Mesenchymal stem cell (in vitro differentiated cells and primary cell): ENCODE measurements around the gene TPM4.

ENCODE experiments used
- DNase-seq: peaks from one replicate; pipeline ENCODE4 v3.0.0-alpha.2; 2013
- H2AFZ ChIP-seq: one replicate; pipeline ENCODE4 v1.6.1; 2013; ENCODE audit warnings: low read depth, mild to moderate bottlenecking, control low read depth, inconsistent platforms, low read length, moderate library complexity
- H2AK5ac ChIP-seq: 2 replicates; pipeline ENCODE4 v1.6.1; 2013; ENCODE audit warnings: low read length, moderate library complexity, mild to moderate bottlenecking, inconsistent platforms; ENCODE audit not compliant: severe bottlenecking
- H2BK120ac ChIP-seq: one replicate; pipeline ENCODE4 v1.6.1; 2013; ENCODE audit warnings: low read depth, mild to moderate bottlenecking, inconsistent platforms, low read length, moderate library complexity
- H2BK12ac ChIP-seq, 2 experiments: one replicate each; pipeline ENCODE4 v1.6.1; 2013; ENCODE audit warnings: inconsistent platforms in 2 of 2, low read length in 2 of 2, mild to moderate bottlenecking in 2 of 2, moderate library complexity in 2 of 2, control low read depth in 1 of 2
- H2BK15ac ChIP-seq: one replicate; pipeline ENCODE4 v1.6.1; 2013; ENCODE audit warnings: mild to moderate bottlenecking, low read depth, inconsistent platforms; ENCODE audit not compliant: poor library complexity, severe bottlenecking
- H2BK5ac ChIP-seq: 2 replicates; pipeline ENCODE4 v1.6.1; 2013; ENCODE audit warnings: low read depth, mild to moderate bottlenecking, low read length, control low read depth, inconsistent platforms; ENCODE audit not compliant: poor library complexity, severe bottlenecking
- H3K14ac ChIP-seq, 2 experiments: one replicate each; pipeline ENCODE4 v1.6.1; 2013; ENCODE audit warnings: inconsistent platforms in 2 of 2, low read length in 2 of 2, control low read depth in 1 of 2, mild to moderate bottlenecking in 1 of 2, moderate library complexity in 1 of 2
- H3K18ac ChIP-seq, 2 experiments: one replicate each; pipeline ENCODE4 v1.6.1; 2013; ENCODE audit warnings: inconsistent platforms in 2 of 2, low read length in 2 of 2, control low read depth in 1 of 2, low read depth in 1 of 2, mild to moderate bottlenecking in 1 of 2
- H3K23ac ChIP-seq, 2 experiments: one replicate each; pipeline ENCODE4 v1.6.1; 2013; ENCODE audit warnings: inconsistent platforms in 2 of 2, low read length in 2 of 2, mild to moderate bottlenecking in 2 of 2, moderate library complexity in 2 of 2, control low read depth in 1 of 2
- H3K27ac ChIP-seq: 2 replicates; pipeline ENCODE4 v1.5.1; 2013; ENCODE audit warnings: mild to moderate bottlenecking, moderate library complexity, low read length, control low read depth, inconsistent platforms; ENCODE audit not compliant: poor library complexity, severe bottlenecking
- H3K27me3 ChIP-seq, 2 experiments: 2 replicates each; pipeline versions ENCODE4 v1.6.1 to v1.7.0; 2013; ENCODE audit warnings: low read length in 2 of 2, mild to moderate bottlenecking in 2 of 2, moderate library complexity in 2 of 2, control low read depth in 1 of 2, inconsistent platforms in 1 of 2; ENCODE audit not compliant: control insufficient read depth in 1 of 2, insufficient read depth in 1 of 2
- H3K36me3 ChIP-seq, 2 experiments: 2 replicates each; pipeline versions ENCODE4 v1.6.1 to v1.7.0; 2013; ENCODE audit warnings: low read length in 2 of 2, control low read depth in 1 of 2, inconsistent platforms in 1 of 2, low read depth in 1 of 2, mild to moderate bottlenecking in 1 of 2; ENCODE audit not compliant: insufficient read depth in 2 of 2, control insufficient read depth in 1 of 2
- H3K4ac ChIP-seq, 2 experiments: one replicate each; pipeline ENCODE4 v1.6.1; 2013; ENCODE audit warnings: inconsistent platforms in 2 of 2, low read length in 2 of 2, mild to moderate bottlenecking in 2 of 2, moderate library complexity in 2 of 2, control low read depth in 1 of 2, low read depth in 1 of 2
- H3K4me1 ChIP-seq: 2 replicates; pipeline ENCODE4 v1.6.1; 2013; ENCODE audit warnings: low read depth, low read length, control low read depth; ENCODE audit not compliant: control insufficient read depth, insufficient read depth
- H3K4me2 ChIP-seq: 2 replicates; pipeline ENCODE4 v1.6.1; 2013; ENCODE audit warnings: low read length, mild to moderate bottlenecking, inconsistent platforms; ENCODE audit not compliant: poor library complexity, severe bottlenecking
- H3K4me3 ChIP-seq, 2 experiments: 2 replicates each; pipeline versions ENCODE4 v1.5.1 to v1.7.0; 2013; ENCODE audit warnings: low read length in 2 of 2, mild to moderate bottlenecking in 2 of 2, control low read depth in 1 of 2, low read depth in 1 of 2; ENCODE audit not compliant: insufficient read depth in 1 of 2
- H3K79me1 ChIP-seq: replicated peaks from 2 replicates; pipeline ENCODE4 v1.6.1; 2013; ENCODE audit warnings: mild to moderate bottlenecking, control low read depth, low read length, inconsistent platforms; ENCODE audit not compliant: poor library complexity, severe bottlenecking
- H3K9ac ChIP-seq: 2 replicates; pipeline ENCODE4 v1.7.0; 2013; ENCODE audit warnings: mild to moderate bottlenecking, low read length, moderate library complexity
- H3K9me3 ChIP-seq: 2 replicates; pipeline ENCODE4 v1.7.0; 2013; ENCODE audit warnings: mild to moderate bottlenecking, low read length; ENCODE audit not compliant: control insufficient read depth
- H4K8ac ChIP-seq: one replicate; pipeline ENCODE4 v1.6.1; 2013; ENCODE audit warnings: inconsistent platforms, mild to moderate bottlenecking, low read length, moderate library complexity
- H4K91ac ChIP-seq: one replicate; pipeline ENCODE4 v1.6.1; 2013; ENCODE audit warnings: mild to moderate bottlenecking, low read length, inconsistent platforms
- WGBS: methylation state at CpG from one replicate; pipeline ENCODE4 v1.1.7; 2013; ENCODE audit warnings: mixed read lengths; 5-methylcytosine and 5-hydroxymethylcytosine counted together

Gene TPM4

DNA sequence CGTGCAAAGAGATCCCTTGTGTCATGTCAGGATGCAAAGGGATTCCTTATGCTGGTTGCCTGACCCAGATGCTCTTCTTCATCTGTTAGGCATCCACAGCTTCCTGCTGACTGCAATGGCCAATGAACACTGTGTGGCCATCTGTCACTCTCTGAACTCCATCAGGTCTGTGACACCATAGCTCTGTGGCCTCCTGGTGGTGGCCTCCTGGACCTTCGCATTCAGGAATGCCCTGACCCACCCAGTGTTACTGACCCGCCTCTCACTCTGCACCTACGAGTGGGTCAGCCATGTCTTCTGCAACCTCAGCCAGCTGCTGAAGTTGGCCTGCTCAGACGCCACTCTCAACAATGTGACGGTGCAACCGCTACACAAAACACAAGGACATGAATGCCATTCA, 23.9 kb upstream of the TPM4 start:
- Histone ChIP-seq H3K79me1 (no peaks in the 10 kb centered on the region), H3K4ac (no peak overlapping the region), H2BK5ac (no peak overlapping the region), H2AK5ac (no peak overlapping the region), H3K18ac (no peak overlapping the region), H3K4me1 (no peaks in the 10 kb centered on the region), H2AFZ (no peak overlapping the region), H4K91ac (no peak overlapping the region), H3K36me3 (no peaks in the 10 kb centered on the region), H3K27ac (no peak overlapping the region), H2BK15ac (no peak overlapping the region), H3K9ac (no peak overlapping the region), H3K14ac (no peak overlapping the region), H3K9me3 (peaks cover 21% of the 10 kb centered on the region), H3K23ac (no peak overlapping the region), H2BK12ac (no peak overlapping the region), H3K27me3 (peaks cover 4 to 6% of the 10 kb centered on the region in 2 experiments), H3K4me3 (no peak overlapping the region), H4K8ac (no peak overlapping the region), H3K4me2 (no peak overlapping the region), H2BK120ac (no peak overlapping the region)
- 84% methylated on average over 7 of the region's 7 CpGs for WGBS
- no peak for DNase-seq

DNA sequence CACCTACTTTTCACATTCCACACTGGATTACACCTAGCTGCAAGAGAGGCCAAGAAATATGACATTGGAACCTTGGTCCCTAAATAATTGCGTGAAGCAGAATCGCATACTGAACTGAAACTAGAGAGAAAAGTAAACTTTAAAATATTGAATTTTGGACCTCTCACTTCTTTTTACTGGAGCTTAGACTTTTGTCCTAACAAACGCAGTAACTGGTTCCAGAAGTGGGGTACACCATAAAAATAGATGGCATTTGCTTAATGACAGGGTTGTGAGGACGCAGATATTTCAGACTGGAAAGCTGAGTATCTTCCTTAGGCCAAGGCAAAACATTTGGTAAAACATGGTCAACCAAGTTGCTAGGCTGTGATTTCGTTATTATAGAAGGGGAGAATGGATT, 19.2 kb upstream of the TPM4 start:
- Histone ChIP-seq H3K4me1 (no peaks in the 10 kb centered on the region), H3K14ac (no peak overlapping the region), H2BK12ac (no peak overlapping the region), H3K27me3 (no peaks in the 10 kb centered on the region), H2AFZ (no peak overlapping the region), H3K36me3 (no peaks in the 10 kb centered on the region), H3K4me3 (no peak overlapping the region), H3K9me3 (peaks cover 24% of the 10 kb centered on the region), H2BK5ac (no peak overlapping the region), H4K8ac (no peak overlapping the region), H4K91ac (no peak overlapping the region), H3K18ac (no peak overlapping the region), H3K23ac (no peak overlapping the region), H3K4ac (no peak overlapping the region), H3K27ac (no peak overlapping the region), H2AK5ac (no peak overlapping the region), H2BK120ac (no peak overlapping the region), H2BK15ac (no peak overlapping the region), H3K79me1 (no peaks in the 10 kb centered on the region), H3K9ac (no peak overlapping the region), H3K4me2 (no peak overlapping the region)
- no peak for DNase-seq
- 65% methylated on average over 3 of the region's 5 CpGs for WGBS

DNA sequence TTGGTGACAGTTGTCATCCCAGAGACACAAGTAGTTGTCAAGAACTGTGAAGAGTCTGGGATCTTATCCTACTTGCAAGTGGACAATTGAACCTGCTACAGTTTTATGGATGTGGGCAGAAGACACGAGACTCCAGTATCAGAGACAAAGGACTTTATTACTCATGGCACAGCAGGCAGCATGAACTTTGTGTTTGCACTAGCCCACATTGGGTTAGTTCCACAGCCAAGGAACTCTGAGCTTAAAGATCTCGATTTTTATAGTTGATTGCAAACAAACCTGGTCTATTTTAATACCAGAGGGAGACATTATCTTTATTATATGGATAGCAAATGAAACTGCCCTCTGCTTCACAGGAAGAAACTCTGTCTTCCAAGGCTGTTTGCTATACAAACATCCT, 16.0 kb upstream of the TPM4 start:
- Histone ChIP-seq H3K9ac (no peak overlapping the region), H3K36me3 (no peaks in the 10 kb centered on the region), H3K14ac (no peak overlapping the region), H2BK12ac (no peak overlapping the region), H2AFZ (no peak overlapping the region), H3K27me3 (no peaks in the 10 kb centered on the region), H4K8ac (no peak overlapping the region), H3K79me1 (no peaks in the 10 kb centered on the region), H3K4me2 (no peak overlapping the region), H3K4me3 (no peak overlapping the region), H2BK5ac (no peak overlapping the region), H3K4ac (no peak overlapping the region), H3K4me1 (peaks cover 6% of the 10 kb centered on the region), H4K91ac (no peak overlapping the region), H2AK5ac (no peak overlapping the region), H3K18ac (no peak overlapping the region), H2BK120ac (no peak overlapping the region), H3K9me3 (peaks cover 23% of the 10 kb centered on the region), H3K27ac (no peak overlapping the region), H3K23ac (no peak overlapping the region), H2BK15ac (no peak overlapping the region)
- no peak for DNase-seq
- 92% methylated on average over 1 of the region's 2 CpGs for WGBS

DNA sequence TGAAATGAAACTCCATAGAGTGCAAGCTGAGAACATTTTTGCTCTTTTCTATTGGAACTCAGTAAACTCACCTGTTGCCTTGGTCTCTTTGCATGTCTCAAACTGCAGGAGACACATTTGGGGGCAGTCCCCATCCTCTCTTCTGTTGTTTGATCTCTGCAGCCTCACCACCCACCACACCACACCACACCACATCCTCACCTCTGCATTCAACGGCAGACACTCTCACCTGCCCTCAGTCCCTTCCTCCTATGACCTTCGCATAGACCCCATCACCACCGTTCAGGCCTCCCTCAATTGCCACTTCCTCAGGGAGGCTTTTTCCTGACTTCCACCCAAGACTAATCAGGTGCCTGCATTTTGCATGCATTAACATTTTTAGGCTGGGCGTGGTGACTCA, 14.4 kb upstream of the TPM4 start:
- Histone ChIP-seq H3K9ac (no peak overlapping the region), H4K8ac (no peak overlapping the region), H3K18ac (no peak overlapping the region), H3K23ac (no peak overlapping the region), H3K4me3 (no peak overlapping the region), H3K4me2 (no peak overlapping the region), H3K27ac (no peak overlapping the region), H4K91ac (no peak overlapping the region), H3K9me3 (peaks cover 12% of the 10 kb centered on the region), H3K4me1 (peaks cover 9% of the 10 kb centered on the region), H2BK5ac (no peak overlapping the region), H2AFZ (no peak overlapping the region), H3K36me3 (no peaks in the 10 kb centered on the region), H3K27me3 (no peaks in the 10 kb centered on the region), H3K79me1 (no peaks in the 10 kb centered on the region), H2BK12ac (no peak overlapping the region), H3K14ac (no peak overlapping the region), H2BK120ac (no peak overlapping the region), H2BK15ac (no peak overlapping the region), H3K4ac (no peak overlapping the region), H2AK5ac (no peak overlapping the region)
- no peak for DNase-seq
- WGBS, result 61% methylated on average over 4 of the region's 4 CpGs
